GM12878 (cell line): Measurements from ENCODE around the gene IER5L.

Source experiments
- ASH2L ChIP-seq: fragments of 300-600, 200-600 bp; sonication (generic); IDR thresholded peaks from 2 replicates; pipeline ENCODE4 v1.6.1; 2017; ENCODE audit warnings: low read depth, mild to moderate bottlenecking, borderline replicate concordance
- EZH2 ChIP-seq: IDR thresholded peaks from 2 replicates; pipeline ENCODE4 v1.6.1; 2012; ENCODE audit warnings: low read depth, mild to moderate bottlenecking, control low read depth, inconsistent platforms, low read length, borderline replicate concordance; ENCODE audit not compliant: control insufficient read depth
- POLR2A ChIP-seq: IDR thresholded peaks from 2 replicates; pipeline ENCODE4 v1.6.1; 2011; ENCODE audit warnings: low read depth, mild to moderate bottlenecking, low read length
- POLR2AphosphoS5 ChIP-seq: IDR thresholded peaks from 2 replicates; pipeline ENCODE4 v1.6.1; 2011; ENCODE audit warnings: mild to moderate bottlenecking, low read length, inconsistent platforms
- ZBTB11 ChIP-seq: fragments of 450-650 bp; formaldehyde crosslinking; IDR thresholded peaks from 2 replicates; pipeline ENCODE4 v1.5.0; 2022; ENCODE audit warnings: mild to moderate bottlenecking, missing genetic modification characterization
- TF ChIP-seq, protein P1 (sequence below), 3 experiments: IDR thresholded peaks in 2 of 3; conservative IDR thresholded peaks in 1 of 3; 2 replicates each; pipeline ENCODE4 v1.5.1; 2011; ENCODE audit warnings: low read depth in 3 of 3, low read length in 3 of 3, mild to moderate bottlenecking in 3 of 3, control low read depth in 2 of 3, moderate library complexity in 2 of 3, inconsistent platforms in 1 of 3, mixed read lengths in 1 of 3; ENCODE audit not compliant: control insufficient read depth in 2 of 3, insufficient read depth in 1 of 3; ENCODE audit errors: extremely low read depth in 1 of 3

DNA sequence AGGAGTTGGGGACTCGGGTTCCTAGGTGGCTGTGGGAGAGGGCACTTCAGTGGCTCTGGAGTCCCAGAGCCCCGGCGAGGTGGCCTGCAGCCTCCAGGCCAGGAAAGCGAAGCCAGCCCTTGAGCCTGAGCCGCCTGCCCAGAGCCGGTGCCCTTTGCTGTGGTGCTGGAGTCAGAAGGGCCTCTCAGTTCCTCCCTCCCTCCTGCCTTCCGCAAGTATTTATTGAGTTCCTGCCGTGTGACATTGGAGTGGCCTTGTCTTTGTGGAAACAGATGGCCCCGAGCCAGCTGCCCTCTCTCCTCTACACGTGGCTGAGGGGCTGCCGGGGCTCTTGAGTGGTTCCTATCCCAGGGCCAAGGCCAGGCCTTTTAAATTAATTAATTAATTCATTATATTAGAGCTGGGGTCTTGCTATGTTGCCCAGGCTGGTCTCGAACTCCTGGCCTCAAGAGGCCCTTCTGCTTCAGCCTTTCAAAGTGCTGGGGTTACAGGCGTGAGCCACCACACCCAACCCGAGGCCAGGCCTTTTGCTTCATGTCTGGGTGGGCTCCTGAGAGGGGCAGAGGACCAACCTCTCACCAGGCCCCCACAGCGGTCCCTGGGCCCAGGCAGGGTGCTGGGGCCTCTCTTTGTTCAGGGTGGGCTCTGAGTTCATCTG lies 45.6 kb upstream of the IER5L start:
- TF ChIP-seq EZH2 (no peak), POLR2A (no peak), ASH2L (no peak), ZBTB11 (CRISPR knock-in tag) (no peak), POLR2AphosphoS5 (no peak)
- TF ChIP-seq, protein P1, sequence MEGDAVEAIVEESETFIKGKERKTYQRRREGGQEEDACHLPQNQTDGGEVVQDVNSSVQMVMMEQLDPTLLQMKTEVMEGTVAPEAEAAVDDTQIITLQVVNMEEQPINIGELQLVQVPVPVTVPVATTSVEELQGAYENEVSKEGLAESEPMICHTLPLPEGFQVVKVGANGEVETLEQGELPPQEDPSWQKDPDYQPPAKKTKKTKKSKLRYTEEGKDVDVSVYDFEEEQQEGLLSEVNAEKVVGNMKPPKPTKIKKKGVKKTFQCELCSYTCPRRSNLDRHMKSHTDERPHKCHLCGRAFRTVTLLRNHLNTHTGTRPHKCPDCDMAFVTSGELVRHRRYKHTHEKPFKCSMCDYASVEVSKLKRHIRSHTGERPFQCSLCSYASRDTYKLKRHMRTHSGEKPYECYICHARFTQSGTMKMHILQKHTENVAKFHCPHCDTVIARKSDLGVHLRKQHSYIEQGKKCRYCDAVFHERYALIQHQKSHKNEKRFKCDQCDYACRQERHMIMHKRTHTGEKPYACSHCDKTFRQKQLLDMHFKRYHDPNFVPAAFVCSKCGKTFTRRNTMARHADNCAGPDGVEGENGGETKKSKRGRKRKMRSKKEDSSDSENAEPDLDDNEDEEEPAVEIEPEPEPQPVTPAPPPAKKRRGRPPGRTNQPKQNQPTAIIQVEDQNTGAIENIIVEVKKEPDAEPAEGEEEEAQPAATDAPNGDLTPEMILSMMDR (IDR thresholded peaks at IDR 0.05 in 2 of 3, conservative IDR thresholded peaks at IDR 0.05 in 1 of 3; ENCODE audit: control insufficient read depth in 2 of 3, extremely low read depth in 1 of 3, insufficient read depth in 1 of 3, low read depth in 3 of 3, low read length in 3 of 3): no peak
